Smooth muscle cell (in vitro differentiated cells): ENCODE results near the gene SULT4A1. TPM values are rescaled to one million over a fixed set of nuclear protein-coding genes. Genes with fewer than 3 reads are reported as not detected.

ENCODE experiments used
- DNase-seq: peaks from one replicate; lab custom pipeline; 2025; ENCODE audit not compliant: unreplicated experiment; lab: John Stamatoyannopoulos, UW
- H2AFZ ChIP-seq: fragments of 200-600 bp; sonication (generic); 2 replicates; pipeline ENCODE4 v1.6.0; 2016; ENCODE audit warnings: antibody characterized with exemption, low read depth, mild to moderate bottlenecking
- H3F3A ChIP-seq: fragments of 200-600 bp; sonication (generic); 2 replicates; pipeline ENCODE4 v1.6.0; 2017; ENCODE audit warnings: antibody characterized with exemption, low read depth
- H3K27ac ChIP-seq: fragments of 200-600 bp; sonication (generic); 2 replicates; pipeline ENCODE4 v1.5.1; 2016; ENCODE audit warnings: low read depth, mild to moderate bottlenecking
- H3K27me3 ChIP-seq: fragments of 200-600 bp; sonication (generic); 2 replicates; pipeline ENCODE4 v1.6.1; 2016; ENCODE audit warnings: low read depth, mild to moderate bottlenecking
- H3K36me3 ChIP-seq: fragments of 200-600 bp; sonication (generic); 2 replicates; pipeline ENCODE4 v1.5.1; 2016; ENCODE audit warnings: low read depth
- H3K4me1 ChIP-seq: fragments of 200-600 bp; sonication (generic); 2 replicates; pipeline ENCODE4 v1.5.1; 2016; ENCODE audit warnings: low read depth
- H3K4me2 ChIP-seq: fragments of 200-600 bp; sonication (generic); 2 replicates; pipeline ENCODE4 v1.6.0; 2016; ENCODE audit warnings: mild to moderate bottlenecking
- H3K4me3 ChIP-seq: fragments of 200-600 bp; sonication (generic); 2 replicates; pipeline ENCODE4 v1.5.1; 2016; ENCODE audit warnings: mild to moderate bottlenecking
- H3K79me2 ChIP-seq: fragments of 200-600 bp; sonication (generic); 2 replicates; pipeline ENCODE4 v1.6.0; 2016; ENCODE audit warnings: low read depth, mild to moderate bottlenecking
- H3K9ac ChIP-seq: fragments of 200-600 bp; sonication (generic); 2 replicates; pipeline ENCODE4 v1.6.0; 2016; ENCODE audit warnings: low read depth
- H3K9me3 ChIP-seq: fragments of 200-600 bp; sonication (generic); replicated peaks from 2 replicates; pipeline ENCODE4 v1.5.1; 2016; ENCODE audit warnings: low read depth
- H4K20me1 ChIP-seq: fragments of 200-600 bp; sonication (generic); 2 replicates; pipeline ENCODE4 v1.6.0; 2016; ENCODE audit warnings: low read depth
- WGBS: methylation state at CpG from one replicate; pipeline ENCODE4 v1.1.7; 2016; ENCODE audit warnings: low lambda C conversion rate; 5-methylcytosine and 5-hydroxymethylcytosine counted together
- polyA plus RNA-seq: library from polyadenylated mRNA; unstranded; fragments of >200 nt; fragmentation: Nextera tagmentation; extraction: Ambion mirVana; gene quantifications from 2 replicates; pipeline ENCODE4 v1.2.1, GENCODE V29; 2016
- total RNA-seq: library from RNA; depleted of rRNA; stranded (reverse); fragments of >200 nt; gene quantifications from 2 replicates; pipeline ENCODE4 v1.2.3, GENCODE V29; 2014
- TF ChIP-seq, protein P1 (sequence below): fragments of 200-600 bp; sonication (generic); IDR thresholded peaks from 2 replicates; pipeline ENCODE4 v1.5.1; 2017; ENCODE audit warnings: borderline replicate concordance, mild to moderate bottlenecking, antibody characterized with exemption; ENCODE audit not compliant: insufficient read depth, poor library complexity, severe bottlenecking

Gene SULT4A1
- total and polyA plus RNA-seq, 2 experiments from 2014 or later, result 2.7 to 4.9 TPM

DNA sequence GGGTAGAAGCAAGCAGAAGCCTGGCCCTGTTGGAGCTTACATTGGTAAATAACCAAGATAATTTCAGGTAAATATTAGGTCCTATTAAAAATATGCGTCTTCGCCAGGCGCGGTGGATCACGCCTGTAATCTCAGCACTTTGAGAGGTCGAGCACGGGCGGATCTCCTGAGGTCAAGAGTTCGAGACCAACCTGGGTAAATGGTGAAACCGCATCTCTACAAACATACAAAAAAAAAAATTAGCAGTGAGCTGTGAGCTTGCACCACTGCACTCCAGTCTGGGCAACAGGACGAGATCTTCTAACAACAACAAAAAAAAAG is 529 bp upstream of the SULT4A1 start:
- no peaks in the 10 kb centered on the region for H3K4me1 ChIP-seq
- H3K4me3 ChIP-seq, result peak overlapping the region; percentile 40
- no peaks in the 10 kb centered on the region for H3F3A ChIP-seq
- H3K27me3 ChIP-seq, result no peaks in the 10 kb centered on the region
- no peak overlapping the region for H3K27ac ChIP-seq
- peak overlapping the region; percentile 80 for H3K4me2 ChIP-seq
- TF ChIP-seq, protein P1, sequence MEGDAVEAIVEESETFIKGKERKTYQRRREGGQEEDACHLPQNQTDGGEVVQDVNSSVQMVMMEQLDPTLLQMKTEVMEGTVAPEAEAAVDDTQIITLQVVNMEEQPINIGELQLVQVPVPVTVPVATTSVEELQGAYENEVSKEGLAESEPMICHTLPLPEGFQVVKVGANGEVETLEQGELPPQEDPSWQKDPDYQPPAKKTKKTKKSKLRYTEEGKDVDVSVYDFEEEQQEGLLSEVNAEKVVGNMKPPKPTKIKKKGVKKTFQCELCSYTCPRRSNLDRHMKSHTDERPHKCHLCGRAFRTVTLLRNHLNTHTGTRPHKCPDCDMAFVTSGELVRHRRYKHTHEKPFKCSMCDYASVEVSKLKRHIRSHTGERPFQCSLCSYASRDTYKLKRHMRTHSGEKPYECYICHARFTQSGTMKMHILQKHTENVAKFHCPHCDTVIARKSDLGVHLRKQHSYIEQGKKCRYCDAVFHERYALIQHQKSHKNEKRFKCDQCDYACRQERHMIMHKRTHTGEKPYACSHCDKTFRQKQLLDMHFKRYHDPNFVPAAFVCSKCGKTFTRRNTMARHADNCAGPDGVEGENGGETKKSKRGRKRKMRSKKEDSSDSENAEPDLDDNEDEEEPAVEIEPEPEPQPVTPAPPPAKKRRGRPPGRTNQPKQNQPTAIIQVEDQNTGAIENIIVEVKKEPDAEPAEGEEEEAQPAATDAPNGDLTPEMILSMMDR, result no peak
- H3K9me3 ChIP-seq, result no peaks in the 10 kb centered on the region
- DNase-seq, result no peak
- peaks cover 8% of the 10 kb centered on the region for H4K20me1 ChIP-seq
- H3K36me3 ChIP-seq, result no peaks in the 10 kb centered on the region
- H3K79me2 ChIP-seq, result no peaks in the 10 kb centered on the region
- no peak overlapping the region for H3K9ac ChIP-seq
- peak overlapping the region; percentile 79 for H2AFZ ChIP-seq
- WGBS, result 96% methylated on average over 11 of the region's 11 CpGs

DNA sequence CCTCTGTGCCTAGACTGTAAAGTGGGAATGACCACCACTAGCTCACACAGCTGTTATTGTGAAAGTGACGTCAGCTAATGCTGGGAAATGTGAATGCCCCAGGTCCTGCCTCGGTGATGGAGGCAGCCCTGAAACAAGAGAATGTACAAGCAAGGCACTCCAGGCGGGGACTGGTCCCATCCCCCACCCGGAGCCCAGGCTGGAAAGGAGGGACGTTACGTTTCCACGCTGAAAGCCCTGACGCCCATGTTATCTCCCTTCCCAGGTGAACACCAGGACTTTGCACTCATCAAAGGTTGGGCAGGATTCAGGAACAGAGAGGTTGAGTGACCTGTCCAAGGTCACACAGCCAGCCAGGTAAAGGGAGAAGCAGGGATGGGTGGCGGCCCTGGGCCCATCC is 784 bp downstream of the SULT4A1 start:
- H2AFZ ChIP-seq, result peak overlapping the region; percentile 54
- H3K27me3 ChIP-seq, result no peaks in the 10 kb centered on the region
- peaks cover 11% of the 10 kb centered on the region for H4K20me1 ChIP-seq
- no peaks in the 10 kb centered on the region for H3K9me3 ChIP-seq
- H3K27ac ChIP-seq, result no peak overlapping the region
- 27% methylated on average over 9 of the region's 9 CpGs for WGBS
- no peak overlapping the region for H3K9ac ChIP-seq
- DNase-seq, result no peak
- TF ChIP-seq, protein P1, result no peak
- peak overlapping the region; percentile 86 for H3K4me2 ChIP-seq
- H3K79me2 ChIP-seq, result no peaks in the 10 kb centered on the region
- no peaks in the 10 kb centered on the region for H3K36me3 ChIP-seq
- H3K4me3 ChIP-seq, result peak overlapping the region; percentile 54
- H3K4me1 ChIP-seq, result no peaks in the 10 kb centered on the region
- H3F3A ChIP-seq, result no peaks in the 10 kb centered on the region

- no peak overlapping the region for H2AFZ ChIP-seq
- no peaks in the 10 kb centered on the region for H3K4me1 ChIP-seq
- H3K79me2 ChIP-seq, result no peaks in the 10 kb centered on the region
- no peaks in the 10 kb centered on the region for H3K27me3 ChIP-seq
- TF ChIP-seq, protein P1, result no peak
- H3K4me3 ChIP-seq, result no peak overlapping the region
- H3F3A ChIP-seq, result no peaks in the 10 kb centered on the region
- no peak for DNase-seq
- 88% methylated on average over 12 of the region's 12 CpGs for WGBS
- H3K4me2 ChIP-seq, result peak overlapping the region; percentile 86
- no peaks in the 10 kb centered on the region for H3K9me3 ChIP-seq
- H4K20me1 ChIP-seq, result peaks cover 15% of the 10 kb centered on the region
- H3K27ac ChIP-seq, result no peak overlapping the region
- H3K36me3 ChIP-seq, result no peaks in the 10 kb centered on the region
- H3K9ac ChIP-seq, result no peak overlapping the region
Measured at GRCh38 chr22:43860831-43861230, 1.5 kb downstream of the SULT4A1 start.

- DNase-seq, result no peak
- Histone ChIP-seq H3K9ac (no peak overlapping the region), H3K27me3 (no peaks in the 10 kb centered on the region), H3K4me3 (no peak overlapping the region), H4K20me1 (peaks cover 23% of the 10 kb centered on the region), H2AFZ (no peak overlapping the region), H3K4me1 (no peaks in the 10 kb centered on the region), H3F3A (no peaks in the 10 kb centered on the region), H3K36me3 (no peaks in the 10 kb centered on the region), H3K27ac (no peak overlapping the region), H3K9me3 (no peaks in the 10 kb centered on the region), H3K4me2 (no peak overlapping the region), H3K79me2 (no peaks in the 10 kb centered on the region)
- TF ChIP-seq, protein P1, result no peak
- 93% methylated on average over 11 of the region's 11 CpGs for WGBS
Measured at GRCh38 chr22:43860126-43860525, 2.2 kb downstream of the SULT4A1 start.
